ENCODE measurements around the gene SYP. TPM values are rescaled to one million over a fixed set of nuclear protein-coding genes. Genes with fewer than 3 reads are reported as not detected.
A peak's percentile ranks its signal among the peaks of the same experiment; 100 is the strongest.

SYP gene
- total and polyA plus RNA-seq, 10 of the 15 experiments (the other 5 are each of a cell fraction or from before 2014, with no cell fraction given) = 0.34 to 1.7 (median 0.74) TPM

DNA sequence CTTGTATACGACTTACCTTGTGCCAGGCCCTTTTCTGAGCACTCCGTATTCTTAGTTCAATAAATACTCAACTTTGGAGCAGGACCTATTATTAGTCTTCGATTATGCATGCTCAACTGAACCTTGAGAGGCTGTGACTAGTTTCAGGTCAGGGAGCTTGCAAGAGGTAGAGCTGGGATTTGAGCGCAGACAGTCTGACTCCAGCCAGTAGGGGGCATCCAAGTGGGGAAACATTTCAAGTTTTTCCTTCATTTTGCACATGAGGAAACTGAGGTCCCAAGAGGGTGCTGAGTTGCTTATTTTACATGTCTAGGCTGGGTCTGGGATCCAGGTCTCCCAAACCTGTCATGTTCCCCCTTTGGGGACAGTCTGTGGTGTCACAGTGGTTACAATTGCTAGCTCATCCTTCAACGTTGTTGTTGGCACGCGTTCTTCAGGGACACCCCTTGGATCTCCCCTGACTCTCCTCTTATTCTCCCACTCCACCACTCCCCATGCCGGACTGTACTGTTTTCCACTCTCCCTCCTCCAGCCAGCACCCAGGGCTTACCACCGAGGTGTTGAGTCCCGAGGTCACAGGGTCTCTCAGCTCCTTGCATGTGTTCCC is 7.2 kb downstream of the SYP start:
- SMC1A ChIA-PET (ENCODE audit: uncharacterized antibody, unreplicated experiment) = interaction anchor here (0.7 to 2.9 kb wide), 9 partner anchors 15 to 78 kb away, joined by 3 to 9 read pairs (median 4); partner anchors contain the start of gene CCDC22
- in situ Hi-C loops (cut with MboI) (loop anchor here (5.0 kb wide), 1 partner anchor 74 kb away; the partner anchor contains the start of gene PPP1R3F), intact Hi-C loops (cut with micrococcal nuclease; ENCODE audit: unreplicated experiment) (loop anchor here (5.0 kb wide), 1 partner anchor 44 kb away; the partner anchor contains the start of gene CCDC22)
- Histone ChIP-seq H2AFZ (ENCODE audit: control insufficient read depth, low read depth, low read length) (no peak overlapping the region), H3K4me2 (ENCODE audit: control insufficient read depth, insufficient read depth) (no peak overlapping the region), H3K9ac (ENCODE audit: control insufficient read depth, insufficient read depth, low read length) (no peak overlapping the region), H3K79me2 (ENCODE audit: control insufficient read depth, insufficient read depth, low read length) (no peaks in the 10 kb centered on the region; the same call in 1 of the 2 replicates), H3K4me3 (no peak overlapping the region), H4K20me1 (ENCODE audit: control insufficient read depth, insufficient read depth) (no peaks in the 10 kb centered on the region), H3K9me3 (replicated peaks; ENCODE audit: control insufficient read depth, insufficient read depth, low read length) (no peaks in the 10 kb centered on the region), H3K27ac (ENCODE audit: control insufficient read depth, insufficient read depth) (no peak overlapping the region), H3K36me3 (ENCODE audit: control insufficient read depth in 2 of 2, insufficient read depth in 2 of 2, low read length in 1 of 2) (no peaks in the 10 kb centered on the region), H3K4me1 (ENCODE audit: control insufficient read depth, insufficient read depth, low read length) (peaks cover 3% of the 10 kb centered on the region; the same call in 1 of the 2 replicates), H3K27me3 (replicated peaks in 1 of 2; ENCODE audit: control insufficient read depth in 2 of 2, insufficient read depth in 2 of 2, low read length in 1 of 2) (no peaks in the 10 kb centered on the region)
- DNase-seq (ENCODE audit: low read depth, low spot score) = no peak
- FAIRE-seq = peak; percentile 56
- CTCF ChIA-PET = interaction anchor here (0.6 to 5.8 kb wide), 30 partner anchors 9 to 731 kb away, joined by 3 to 57 read pairs (median 4); partner anchors contain the start of genes FOXP3, PLP2 and PPP1R3F
- POLR2A ChIA-PET = interaction anchor here (1.0 to 3.9 kb wide), 5 partner anchors 25 to 79 kb away, joined by 3 to 28 read pairs (median 3); partner anchors contain the start of gene CCDC22
- RAD21 ChIA-PET (ENCODE audit: unreplicated experiment) = interaction anchor here (0.8 to 1.9 kb wide), 9 partner anchors 21 to 641 kb away, joined by 3 to 11 read pairs (median 4); no protein-coding TSS in a partner anchor
- no TSS peak for BruUV-seq (replicated peaks)
- no peak for ATAC-seq
- no peak for TF ChIP-seq GABPA (IDR thresholded peaks at IDR 0.05; ENCODE audit: low read depth)
- TF ChIP-seq, protein P1, sequence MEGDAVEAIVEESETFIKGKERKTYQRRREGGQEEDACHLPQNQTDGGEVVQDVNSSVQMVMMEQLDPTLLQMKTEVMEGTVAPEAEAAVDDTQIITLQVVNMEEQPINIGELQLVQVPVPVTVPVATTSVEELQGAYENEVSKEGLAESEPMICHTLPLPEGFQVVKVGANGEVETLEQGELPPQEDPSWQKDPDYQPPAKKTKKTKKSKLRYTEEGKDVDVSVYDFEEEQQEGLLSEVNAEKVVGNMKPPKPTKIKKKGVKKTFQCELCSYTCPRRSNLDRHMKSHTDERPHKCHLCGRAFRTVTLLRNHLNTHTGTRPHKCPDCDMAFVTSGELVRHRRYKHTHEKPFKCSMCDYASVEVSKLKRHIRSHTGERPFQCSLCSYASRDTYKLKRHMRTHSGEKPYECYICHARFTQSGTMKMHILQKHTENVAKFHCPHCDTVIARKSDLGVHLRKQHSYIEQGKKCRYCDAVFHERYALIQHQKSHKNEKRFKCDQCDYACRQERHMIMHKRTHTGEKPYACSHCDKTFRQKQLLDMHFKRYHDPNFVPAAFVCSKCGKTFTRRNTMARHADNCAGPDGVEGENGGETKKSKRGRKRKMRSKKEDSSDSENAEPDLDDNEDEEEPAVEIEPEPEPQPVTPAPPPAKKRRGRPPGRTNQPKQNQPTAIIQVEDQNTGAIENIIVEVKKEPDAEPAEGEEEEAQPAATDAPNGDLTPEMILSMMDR (IDR thresholded peaks at IDR 0.05 in 2 of 3, conservative IDR thresholded peaks at IDR 0.05 in 1 of 3; ENCODE audit: control insufficient read depth in 2 of 3, extremely low read depth in 1 of 3, insufficient read depth in 1 of 3, low read depth in 3 of 3, low read length in 3 of 3) = peak; percentile 50 to 68 (median 57)
- TF ChIP-seq, protein P2, sequence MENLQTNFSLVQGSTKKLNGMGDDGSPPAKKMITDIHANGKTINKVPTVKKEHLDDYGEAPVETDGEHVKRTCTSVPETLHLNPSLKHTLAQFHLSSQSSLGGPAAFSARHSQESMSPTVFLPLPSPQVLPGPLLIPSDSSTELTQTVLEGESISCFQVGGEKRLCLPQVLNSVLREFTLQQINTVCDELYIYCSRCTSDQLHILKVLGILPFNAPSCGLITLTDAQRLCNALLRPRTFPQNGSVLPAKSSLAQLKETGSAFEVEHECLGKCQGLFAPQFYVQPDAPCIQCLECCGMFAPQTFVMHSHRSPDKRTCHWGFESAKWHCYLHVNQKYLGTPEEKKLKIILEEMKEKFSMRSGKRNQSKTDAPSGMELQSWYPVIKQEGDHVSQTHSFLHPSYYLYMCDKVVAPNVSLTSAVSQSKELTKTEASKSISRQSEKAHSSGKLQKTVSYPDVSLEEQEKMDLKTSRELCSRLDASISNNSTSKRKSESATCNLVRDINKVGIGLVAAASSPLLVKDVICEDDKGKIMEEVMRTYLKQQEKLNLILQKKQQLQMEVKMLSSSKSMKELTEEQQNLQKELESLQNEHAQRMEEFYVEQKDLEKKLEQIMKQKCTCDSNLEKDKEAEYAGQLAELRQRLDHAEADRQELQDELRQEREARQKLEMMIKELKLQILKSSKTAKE (IDR thresholded peaks at IDR 0.05; ENCODE audit: low read depth, poor library complexity, severe bottlenecking) = no peak
- TF ChIP-seq FOXM1 (IDR thresholded peaks at IDR 0.05; ENCODE audit: low read depth, low read length) = no peak
- peak; percentile 28; the same call in 1 of the 2 replicates for TF ChIP-seq SMC3 (IDR thresholded peaks at IDR 0.05; ENCODE audit: borderline replicate concordance, low read length)
- TF ChIP-seq RAD21 (IDR thresholded peaks at IDR 0.05; ENCODE audit: insufficient read depth, low read depth, low read length) = peak; percentile 30; the same call in 1 of the 2 replicates
- TF ChIP-seq IKZF1 (conservative IDR thresholded peaks at IDR 0.05) = no peak
- TF ChIP-seq, protein P3, sequence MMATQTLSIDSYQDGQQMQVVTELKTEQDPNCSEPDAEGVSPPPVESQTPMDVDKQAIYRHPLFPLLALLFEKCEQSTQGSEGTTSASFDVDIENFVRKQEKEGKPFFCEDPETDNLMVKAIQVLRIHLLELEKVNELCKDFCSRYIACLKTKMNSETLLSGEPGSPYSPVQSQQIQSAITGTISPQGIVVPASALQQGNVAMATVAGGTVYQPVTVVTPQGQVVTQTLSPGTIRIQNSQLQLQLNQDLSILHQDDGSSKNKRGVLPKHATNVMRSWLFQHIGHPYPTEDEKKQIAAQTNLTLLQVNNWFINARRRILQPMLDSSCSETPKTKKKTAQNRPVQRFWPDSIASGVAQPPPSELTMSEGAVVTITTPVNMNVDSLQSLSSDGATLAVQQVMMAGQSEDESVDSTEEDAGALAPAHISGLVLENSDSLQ (IDR thresholded peaks at IDR 0.05) = no peak
- TF ChIP-seq POLR2A (IDR thresholded peaks at IDR 0.05; ENCODE audit: low read depth, low read length) = no peak
- WGBS (ENCODE audit: insufficient coverage, insufficient replicate concordance, low lambda C conversion rate, missing lambda C conversion rate) = 48% methylated on average over 9 of the region's 10 CpGs

All from GM12878 (cell line).